GM12874 (cell line): Measurements from ENCODE around the gene NUDT1.

ENCODE experiments used
- TF ChIP-seq, protein P1 (sequence below): IDR thresholded peaks from 2 replicates; pipeline ENCODE4 v1.5.1; 2011; ENCODE audit warnings: low read depth, mild to moderate bottlenecking, control low read depth, low read length, moderate library complexity; ENCODE audit not compliant: insufficient read depth

The NUDT1 gene

DNA sequence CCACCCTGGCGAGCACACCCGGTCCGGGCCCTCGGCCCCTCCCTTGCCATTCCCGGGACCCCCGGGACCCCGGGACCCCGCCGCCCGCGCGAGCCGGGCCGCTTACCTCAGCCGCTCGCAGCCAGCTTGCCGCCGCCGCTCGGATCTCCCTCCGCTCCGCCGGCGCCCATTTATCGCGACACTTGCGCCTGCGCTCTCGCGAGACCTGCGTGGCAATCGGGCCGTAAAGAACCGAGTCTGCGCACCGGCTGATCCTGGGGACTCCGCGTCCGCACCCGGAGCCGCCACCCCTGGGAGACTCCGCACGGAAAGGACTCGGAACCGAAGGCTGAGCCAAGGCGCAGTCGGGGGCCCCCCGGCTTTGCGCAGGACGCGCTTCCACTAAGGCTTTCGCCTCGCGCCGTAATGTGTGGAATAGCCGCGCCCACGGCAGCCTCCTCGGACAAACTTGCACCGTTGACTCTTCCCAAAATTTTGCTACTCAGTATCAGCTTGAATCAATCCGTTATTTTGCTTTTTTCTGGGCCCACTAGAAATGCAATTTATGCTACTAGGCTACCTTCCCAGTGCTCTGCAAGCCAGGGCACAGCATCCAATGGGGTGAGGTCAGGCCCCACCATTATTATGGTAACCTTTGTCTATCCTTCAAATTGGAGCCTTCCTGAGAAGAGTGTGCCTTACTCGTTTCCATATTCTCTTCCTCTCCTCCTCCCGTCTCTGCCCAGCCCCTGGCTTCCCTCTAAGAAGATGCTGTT, 9.1 kb upstream of the NUDT1 start, which contains the start of gene MAD1L1:
Gene MAD1L1 (minus strand): TSS at position 180 of the 755 bp plus-strand sequence. CDS start 2,812 bp downstream, outside the sequence.
- TF ChIP-seq, protein P1, sequence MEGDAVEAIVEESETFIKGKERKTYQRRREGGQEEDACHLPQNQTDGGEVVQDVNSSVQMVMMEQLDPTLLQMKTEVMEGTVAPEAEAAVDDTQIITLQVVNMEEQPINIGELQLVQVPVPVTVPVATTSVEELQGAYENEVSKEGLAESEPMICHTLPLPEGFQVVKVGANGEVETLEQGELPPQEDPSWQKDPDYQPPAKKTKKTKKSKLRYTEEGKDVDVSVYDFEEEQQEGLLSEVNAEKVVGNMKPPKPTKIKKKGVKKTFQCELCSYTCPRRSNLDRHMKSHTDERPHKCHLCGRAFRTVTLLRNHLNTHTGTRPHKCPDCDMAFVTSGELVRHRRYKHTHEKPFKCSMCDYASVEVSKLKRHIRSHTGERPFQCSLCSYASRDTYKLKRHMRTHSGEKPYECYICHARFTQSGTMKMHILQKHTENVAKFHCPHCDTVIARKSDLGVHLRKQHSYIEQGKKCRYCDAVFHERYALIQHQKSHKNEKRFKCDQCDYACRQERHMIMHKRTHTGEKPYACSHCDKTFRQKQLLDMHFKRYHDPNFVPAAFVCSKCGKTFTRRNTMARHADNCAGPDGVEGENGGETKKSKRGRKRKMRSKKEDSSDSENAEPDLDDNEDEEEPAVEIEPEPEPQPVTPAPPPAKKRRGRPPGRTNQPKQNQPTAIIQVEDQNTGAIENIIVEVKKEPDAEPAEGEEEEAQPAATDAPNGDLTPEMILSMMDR, result no peak

- TF ChIP-seq, protein P1, result no peak
Observed at GRCh38 chr7:2233926-2234325, 8.1 kb upstream of the NUDT1 start.

DNA sequence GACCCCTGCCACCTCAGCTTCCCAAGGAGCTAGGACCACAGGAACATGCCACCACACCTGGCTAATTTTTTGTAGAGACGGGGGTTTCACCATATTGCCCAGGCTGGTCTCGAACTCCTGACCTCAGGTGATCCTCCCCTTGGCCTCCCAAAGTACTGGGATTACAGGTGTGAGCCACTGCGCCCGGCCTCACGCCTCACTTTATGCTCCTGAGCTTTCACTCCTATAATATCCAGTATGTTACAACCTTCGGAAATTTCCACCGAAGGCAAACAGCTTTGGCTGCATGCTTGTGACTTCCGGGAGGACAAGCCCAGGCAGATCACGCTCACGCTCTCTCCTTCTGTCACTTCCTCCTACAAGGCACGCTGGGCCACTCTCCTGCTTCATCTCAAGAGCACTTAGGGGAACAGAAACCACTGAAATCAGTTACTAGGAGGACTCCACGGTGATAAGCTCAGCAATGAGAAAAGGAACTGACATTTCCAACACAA, 4.9 kb upstream of the NUDT1 start:
- TF ChIP-seq, protein P1, result no peak

DNA sequence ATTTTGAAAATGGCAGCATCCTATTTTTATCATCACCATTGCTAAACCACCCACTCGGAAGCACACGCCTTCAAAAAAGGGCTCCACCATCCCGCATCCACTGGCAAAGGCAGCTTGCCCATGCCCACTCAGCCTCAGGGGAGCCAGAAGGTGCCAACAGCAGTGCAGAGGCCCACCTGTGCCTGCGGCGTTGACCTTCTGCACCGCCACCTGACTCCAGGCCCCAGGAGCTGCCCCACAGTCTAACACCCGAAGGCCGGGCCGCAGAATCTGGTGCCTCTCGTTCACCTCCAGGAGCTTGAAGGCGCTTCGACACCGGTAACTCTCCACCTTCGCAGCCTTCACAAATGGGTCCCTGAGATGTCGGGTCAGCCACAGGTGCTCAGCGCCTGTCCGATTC, 2.8 kb upstream of the NUDT1 start:
- TF ChIP-seq, protein P1, result no peak

- TF ChIP-seq, protein P1, result no peak
Observed at GRCh38 chr7:2242541-2243429, 759 bp downstream of the NUDT1 start.

GRCh38 chr7:2243458-2243857, 1.4 kb downstream of the NUDT1 start:
- TF ChIP-seq, protein P1, result no peak

- TF ChIP-seq, protein P1, result no peak
Observed at GRCh38 chr7:2244404-2244995, 2.5 kb downstream of the NUDT1 start.
